H9 (cell line): ENCODE results near the gene TLDC2. TPM values are rescaled to one million over a fixed set of nuclear protein-coding genes. Genes with fewer than 3 reads are reported as not detected.
A peak's percentile ranks its signal among the peaks of the same experiment; 100 is the strongest.

Experiments
- DNase-seq: peaks from one replicate; pipeline ENCODE4 v3.0.0-alpha.2; 2017
- H2AFZ ChIP-seq: one replicate; pipeline ENCODE4 v1.6.1; 2013; ENCODE audit warnings: mild to moderate bottlenecking, low read length, control low read depth, moderate library complexity
- H2AK5ac ChIP-seq: 2 replicates; pipeline ENCODE4 v1.6.1; 2013; ENCODE audit warnings: low read length, control low read depth, mixed read lengths; ENCODE audit not compliant: insufficient read length
- H2BK120ac ChIP-seq: one replicate; pipeline ENCODE4 v1.6.1; 2013; ENCODE audit warnings: low read depth, mild to moderate bottlenecking, low read length, control low read depth, inconsistent platforms; ENCODE audit not compliant: poor library complexity, severe bottlenecking
- H2BK12ac ChIP-seq: 2 replicates; pipeline ENCODE4 v1.6.1; 2013; ENCODE audit warnings: low read length, control low read depth, mixed read lengths, low read depth; ENCODE audit not compliant: insufficient read length
- H2BK15ac ChIP-seq: 2 replicates; pipeline ENCODE4 v1.6.1; 2013; ENCODE audit warnings: low read depth, low read length, control low read depth
- H2BK20ac ChIP-seq: one replicate; pipeline ENCODE4 v1.6.1; 2013; ENCODE audit warnings: low read depth, mild to moderate bottlenecking, low read length, control low read depth, inconsistent platforms; ENCODE audit not compliant: poor library complexity, severe bottlenecking
- H2BK5ac ChIP-seq: 2 replicates; pipeline ENCODE4 v1.6.1; 2013; ENCODE audit warnings: low read length, control low read depth, mixed read lengths; ENCODE audit not compliant: insufficient read length
- H3K14ac ChIP-seq: 2 replicates; pipeline ENCODE4 v1.6.1; 2013; ENCODE audit warnings: low read length, control low read depth; ENCODE audit not compliant: insufficient read depth
- H3K18ac ChIP-seq: 2 replicates; pipeline ENCODE4 v1.6.1; 2013; ENCODE audit warnings: low read depth, mild to moderate bottlenecking, mixed read lengths, low read length, control low read depth; ENCODE audit not compliant: insufficient read length
- H3K23ac ChIP-seq: 2 replicates; pipeline ENCODE4 v1.6.1; 2013; ENCODE audit warnings: low read length, control low read depth, mixed read lengths, low read depth; ENCODE audit not compliant: insufficient read length
- H3K23me2 ChIP-seq: 2 replicates; pipeline ENCODE4 v1.6.1; 2013; ENCODE audit warnings: low read depth, mild to moderate bottlenecking, mixed read lengths, low read length, control low read depth; ENCODE audit not compliant: insufficient read length, poor library complexity, severe bottlenecking
- H3K27ac ChIP-seq: 2 replicates; pipeline ENCODE4 v1.5.1; 2013; ENCODE audit warnings: low read length, control low read depth, mixed read lengths, low read depth; ENCODE audit not compliant: insufficient read length
- H3K27me3 ChIP-seq: 2 replicates; pipeline ENCODE4 v1.6.1; 2013; ENCODE audit warnings: low read length, control low read depth, inconsistent platforms; ENCODE audit not compliant: insufficient read depth
- H3K4ac ChIP-seq: 2 replicates; pipeline ENCODE4 v1.6.1; 2013; ENCODE audit warnings: low read depth, mild to moderate bottlenecking, control low read depth, inconsistent platforms, low read length, moderate library complexity
- H3K4me1 ChIP-seq: 2 replicates; pipeline ENCODE4 v1.6.1; 2013; ENCODE audit warnings: low read length, control low read depth, inconsistent platforms; ENCODE audit not compliant: insufficient read depth
- H3K4me2 ChIP-seq: 2 replicates; pipeline ENCODE4 v1.6.1; 2013; ENCODE audit warnings: low read length, control low read depth, mixed read lengths; ENCODE audit not compliant: insufficient read length, insufficient read depth
- H3K56ac ChIP-seq: 2 replicates; pipeline ENCODE4 v1.6.1; 2013; ENCODE audit warnings: low read depth, mild to moderate bottlenecking, mixed read lengths, low read length, control low read depth; ENCODE audit not compliant: insufficient read length
- H3K79me1 ChIP-seq: 2 replicates; pipeline ENCODE4 v1.6.1; 2013; ENCODE audit warnings: low read depth, mild to moderate bottlenecking, moderate library complexity, low read length, control low read depth, inconsistent platforms; ENCODE audit not compliant: insufficient read depth, poor library complexity, severe bottlenecking
- H3K79me2 ChIP-seq: 2 replicates; pipeline ENCODE4 v1.6.1; 2013; ENCODE audit warnings: low read length, control low read depth, inconsistent platforms; ENCODE audit not compliant: insufficient read depth
- H3K9ac ChIP-seq: 2 replicates; pipeline ENCODE4 v1.6.1; 2013; ENCODE audit warnings: low read length, control low read depth, mixed read lengths; ENCODE audit not compliant: insufficient read length; ENCODE audit errors: extremely low read depth
- H3K9me3 ChIP-seq: one replicate; pipeline ENCODE4 v1.6.1; 2013; ENCODE audit warnings: low read depth, low read length, inconsistent platforms; ENCODE audit not compliant: control insufficient read depth
- H3T11ph ChIP-seq: one replicate; pipeline ENCODE4 v1.6.1; 2013; ENCODE audit warnings: mild to moderate bottlenecking, low read length, control low read depth, inconsistent platforms
- H4K20me1 ChIP-seq: one replicate; pipeline ENCODE4 v1.6.1; 2013; ENCODE audit not compliant: control insufficient read depth, insufficient read length, insufficient read depth
- H4K5ac ChIP-seq: 2 replicates; pipeline ENCODE4 v1.6.1; 2013; ENCODE audit warnings: low read depth, mild to moderate bottlenecking, mixed read lengths, low read length, control low read depth; ENCODE audit not compliant: insufficient read length
- H4K8ac ChIP-seq: replicated peaks from 2 replicates; pipeline ENCODE4 v1.6.1; 2013; ENCODE audit warnings: low read length, control low read depth, mixed read lengths, low read depth; ENCODE audit not compliant: insufficient read length
- H4K91ac ChIP-seq: 2 replicates; pipeline ENCODE4 v1.6.1; 2013; ENCODE audit warnings: low read depth, mild to moderate bottlenecking, moderate library complexity, mixed read lengths, low read length, control low read depth; ENCODE audit not compliant: insufficient read length
- H3K27ac Mint-ChIP-seq, 3 experiments: 2 replicates in 2 of 3; 3 replicates in 1 of 3; pipeline ENCODE4 v1.8.0; 2020 to 2021; ENCODE audit warnings: mixed read lengths in 3 of 3, mild to moderate bottlenecking in 1 of 3, moderate library complexity in 1 of 3
- H3K27me3 Mint-ChIP-seq: 2 replicates; pipeline ENCODE4 v1.8.0; 2021; ENCODE audit warnings: low read depth, mild to moderate bottlenecking, moderate library complexity, mixed read lengths
- H3K36me3 Mint-ChIP-seq, 3 experiments: 2 replicates in 2 of 3; 3 replicates in 1 of 3; pipeline ENCODE4 v1.8.0; 2020 to 2021; ENCODE audit warnings: low read depth in 3 of 3, mixed read lengths in 3 of 3; ENCODE audit not compliant: insufficient read depth in 1 of 3
- H3K4me1 Mint-ChIP-seq, 2 experiments: 2 replicates each; pipeline ENCODE4 v1.8.0; 2020; ENCODE audit warnings: mixed read lengths in 2 of 2
- H3K4me3 Mint-ChIP-seq, 2 experiments: 2 replicates in 1 of 2; 3 replicates in 1 of 2; pipeline ENCODE4 v1.8.0; 2020 to 2021; ENCODE audit warnings: mild to moderate bottlenecking in 2 of 2, mixed read lengths in 2 of 2, moderate library complexity in 1 of 2
- H3K9me3 Mint-ChIP-seq, 2 experiments: 2 replicates in 1 of 2; 3 replicates in 1 of 2; pipeline ENCODE4 v1.8.0; 2020; ENCODE audit warnings: mild to moderate bottlenecking in 2 of 2, mixed read lengths in 2 of 2, moderate library complexity in 1 of 2
- CTCF ChIP-seq: fragments of 200-600 bp; sonication (generic); conservative IDR thresholded peaks from 3 replicates; pipeline ENCODE4 v1.8.0; 2021; ENCODE audit warnings: antibody characterized with exemption, mild to moderate bottlenecking
- WGBS: extraction: QIAGEN DNeasy Blood & Tissue Kit; methylation state at CpG from one replicate; pipeline ENCODE4 v1.1.7; 2013; ENCODE audit warnings: missing lambda C conversion rate, low lambda C conversion rate, mixed read lengths; ENCODE audit not compliant: insufficient read length; ENCODE audit errors: extremely low coverage; 5-methylcytosine and 5-hydroxymethylcytosine counted together
- total RNA-seq: library from RNA; stranded (reverse); gene quantifications from 2 replicates; pipeline ENCODE4 v1.2.1, GENCODE V29; 2021

The TLDC2 gene
- total RNA-seq, 1 experiment from 2014 or later: 0.11 TPM

- Histone ChIP-seq H2BK15ac (no peak overlapping the region), H3K9me3 (no peaks in the 10 kb centered on the region), H3K23me2 (no peaks in the 10 kb centered on the region), H3K79me2 (no peaks in the 10 kb centered on the region; the same call in 1 of the 2 replicates), H3K4me1 (no peaks in the 10 kb centered on the region), H2AFZ (no peak overlapping the region), H2BK5ac (no peak overlapping the region), H2AK5ac (no peak overlapping the region), H4K8ac (no peak overlapping the region), H3K4me2 (no peak overlapping the region), H2BK20ac (no peak overlapping the region), H3T11ph (no peak overlapping the region), H4K20me1 (no peaks in the 10 kb centered on the region), H4K5ac (no peak overlapping the region), H3K4ac (no peak overlapping the region), H3K27me3 (no peaks in the 10 kb centered on the region), H4K91ac (no peak overlapping the region), H3K18ac (no peak overlapping the region), H3K79me1 (no peaks in the 10 kb centered on the region), H3K27ac (no peak overlapping the region), H2BK12ac (no peak overlapping the region), H3K56ac (no peak overlapping the region), H2BK120ac (no peak overlapping the region), H3K23ac (no peak overlapping the region), H3K9ac (no peak overlapping the region), H3K14ac (no peak overlapping the region)
- H3K27me3 Mint-ChIP-seq: no peaks in the 10 kb centered on the region
- TF ChIP-seq CTCF: no peak
- no peaks in the 10 kb centered on the region for H3K9me3 Mint-ChIP-seq
- H3K4me3 Mint-ChIP-seq: no peak overlapping the region
- DNase-seq: no peak
- H3K36me3 Mint-ChIP-seq: peaks cover 0 to 34% (median 8%) of the 10 kb centered on the region in 3 experiments; a peak in 4 of 7 replicates
- peak overlapping the region in 1 of 3 experiments; percentile 70; a peak in 1 of 7 replicates for H3K27ac Mint-ChIP-seq
- no CpG with 5 or more reads among the region's 8 CpGs for WGBS
- peaks cover 6 to 11% of the 10 kb centered on the region in 2 experiments; a peak in 3 of 4 replicates for H3K4me1 Mint-ChIP-seq
Observed at GRCh38 chr20:36920334-36920730, 44.4 kb downstream of the TLDC2 start.
